GM18517 (cell line): ENCODE results near the gene RASGEF1B.

Experiments
- ATAC-seq: cut with Tn5 transposase; IDR thresholded peaks from one replicate; pipeline ENCODE4 v1.9.1; 2021; ENCODE audit warnings: mild to moderate bottlenecking, moderate library complexity; ENCODE audit not compliant: unreplicated experiment

Gene RASGEF1B

DNA sequence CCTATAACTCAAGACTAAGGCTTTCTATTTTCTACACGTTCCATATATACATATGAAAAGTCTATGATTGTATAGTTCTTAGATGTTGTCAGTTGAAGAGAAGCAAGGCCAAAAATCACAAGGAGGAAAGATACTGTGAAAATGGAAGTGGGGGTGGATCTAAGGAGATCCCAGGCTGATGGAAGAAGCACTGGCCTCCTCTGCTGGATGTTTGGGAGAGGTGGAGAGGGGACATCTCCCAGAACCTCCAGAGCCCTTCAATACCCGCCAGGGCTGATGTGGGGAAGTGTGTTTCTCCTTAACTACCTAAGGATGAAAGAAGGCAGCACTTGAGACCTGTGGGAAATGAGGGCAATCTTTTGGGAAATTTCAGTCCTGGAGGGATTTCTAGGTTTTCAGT lies 67.4 kb downstream of the RASGEF1B start:
- ATAC-seq: no peak

- ATAC-seq: no peak
These were observed 72.2 kb downstream of the RASGEF1B start for GRCh38 chr4:81399306-81400086.

GRCh38 chr4:81398379-81398778 lies 73.3 kb downstream of the RASGEF1B start:
- no peak for ATAC-seq

DNA sequence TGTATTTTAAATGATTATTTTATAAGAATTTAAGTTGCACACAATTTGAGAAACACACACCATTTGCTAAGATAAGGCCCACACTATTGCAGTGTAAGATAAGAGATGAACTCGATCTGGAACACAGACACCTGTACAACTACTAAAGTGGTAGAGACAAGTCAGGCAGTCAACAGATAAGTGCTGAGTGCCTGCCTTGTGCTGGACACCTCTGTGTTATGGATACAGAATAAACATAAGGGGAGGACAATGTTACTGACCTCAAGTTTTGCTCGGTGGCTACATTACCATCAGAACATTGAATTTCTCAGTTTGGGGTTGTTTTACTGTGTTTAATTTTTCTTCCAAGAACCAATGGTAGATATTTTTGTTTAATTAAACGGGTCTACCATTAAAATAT lies 74.1 kb downstream of the RASGEF1B start:
- ATAC-seq: no peak

DNA sequence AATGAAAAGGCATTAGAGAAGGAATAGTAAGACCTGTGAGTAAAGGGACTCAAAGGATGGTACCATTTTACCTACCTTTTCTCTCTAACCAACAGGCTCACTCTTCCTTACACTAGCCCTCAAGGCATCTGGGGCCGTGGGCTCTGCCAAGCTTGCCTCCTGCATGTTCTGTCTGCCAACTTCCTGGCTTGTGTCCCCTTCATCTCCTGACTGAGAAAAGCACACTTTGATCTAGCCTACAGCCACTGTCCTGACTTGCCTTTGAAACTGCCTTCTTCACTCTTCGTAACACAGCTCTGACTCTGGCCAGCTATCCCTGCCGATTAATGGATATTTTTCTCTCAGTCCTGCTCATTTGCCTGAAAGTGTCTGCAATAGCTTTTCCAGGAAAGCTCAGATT lies 76.5 kb downstream of the RASGEF1B start:
- no peak for ATAC-seq

GRCh38 chr4:81392164-81392563 lies 79.5 kb downstream of the RASGEF1B start:
- no peak for ATAC-seq

GRCh38 chr4:81389720-81390119 lies 82.0 kb downstream of the RASGEF1B start:
- ATAC-seq: no peak

DNA sequence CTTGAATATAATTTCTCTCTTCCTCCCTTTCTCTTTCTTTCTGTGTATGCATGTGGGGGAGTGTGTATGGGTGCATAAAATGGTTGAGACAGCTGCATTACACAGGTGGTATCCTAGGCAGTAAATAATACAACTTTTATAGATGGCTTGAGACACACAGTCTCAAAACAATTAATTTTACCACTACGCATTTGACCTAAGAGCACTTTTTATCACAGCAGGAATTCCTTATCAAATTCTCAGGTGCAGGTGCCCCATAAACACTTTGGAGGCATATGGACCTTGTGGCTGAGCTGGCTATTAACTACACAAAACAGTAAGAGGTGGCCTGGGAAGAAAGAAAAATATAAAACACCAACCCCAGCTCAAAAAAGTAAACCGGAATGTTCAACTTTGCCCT lies 91.3 kb downstream of the RASGEF1B start:
- ATAC-seq: no peak

- ATAC-seq: no peak
These were observed 93.3 kb downstream of the RASGEF1B start for GRCh38 chr4:81378386-81378785.

DNA sequence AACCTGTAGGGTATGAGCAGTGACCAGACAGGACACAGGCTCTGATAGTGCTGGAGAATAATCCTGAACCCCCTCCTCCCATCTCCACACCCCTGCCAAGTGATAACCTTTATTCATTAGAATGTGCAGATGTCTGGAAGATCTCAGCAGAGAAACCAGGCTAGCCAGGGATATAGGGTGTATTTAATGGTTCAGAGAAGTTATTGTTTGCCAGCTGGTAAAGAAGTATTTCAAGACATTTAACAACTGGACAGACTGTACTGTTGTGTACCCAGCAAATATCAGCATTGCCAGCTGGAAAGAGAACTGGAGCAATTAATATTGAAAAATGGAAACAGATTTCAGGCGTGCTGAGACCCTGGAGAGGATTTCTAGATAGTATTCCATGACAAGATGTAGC lies 94.5 kb downstream of the RASGEF1B start:
- no peak for ATAC-seq

GRCh38 chr4:81376720-81377119 lies 95.0 kb downstream of the RASGEF1B start:
- ATAC-seq: no peak
